Esophagus muscularis mucosa (tissue), 3 donors: ENCODE measurements around the gene OPN4.

Source experiments
- CTCF ChIP-seq, 3 experiments: fragments of 200-600 bp in 2 of 3; fragments of 450-650 bp in 1 of 3; sonication (generic) in 2 of 3; IDR thresholded peaks; one replicate each; pipeline ENCODE4 v1.5.1; 2017 to 2019; ENCODE audit warnings: antibody characterized with exemption in 3 of 3, mild to moderate bottlenecking in 2 of 3, moderate library complexity in 1 of 3
- POLR2A ChIP-seq: fragments of 450-650 bp; IDR thresholded peaks from one replicate; pipeline ENCODE4 v1.6.1; 2017; ENCODE audit warnings: antibody characterized with exemption, moderate library complexity, mild to moderate bottlenecking, low read depth
- POLR2AphosphoS5 ChIP-seq, 2 donors: sonication (generic); formaldehyde crosslinking; IDR thresholded peaks; one replicate each; pipeline ENCODE4 v1.6.1; 2017; ENCODE audit warnings: antibody characterized with exemption in 2 of 2

- TF ChIP-seq POLR2AphosphoS5 (IDR thresholded peaks at IDR 0.05): no peak
- no peak for TF ChIP-seq CTCF (IDR thresholded peaks at IDR 0.05)
- no peak for TF ChIP-seq POLR2A
Observed at GRCh38 chr10:86636311-86636710, 18.0 kb upstream of the OPN4 start.
